ENCODE measurements around the gene NRDC. TPM values are rescaled to one million over a fixed set of nuclear protein-coding genes. Genes with fewer than 3 reads are reported as not detected.
"Not testable (repeated sequence)": the region's sequence is repeated elsewhere in the genome, so short reads cannot be mapped to it uniquely, and the experiment has no call there.

The NRDC gene
- polyA plus RNA-seq, 3 donors: 66.8 to 92.0 (median 74.3) TPM

DNA sequence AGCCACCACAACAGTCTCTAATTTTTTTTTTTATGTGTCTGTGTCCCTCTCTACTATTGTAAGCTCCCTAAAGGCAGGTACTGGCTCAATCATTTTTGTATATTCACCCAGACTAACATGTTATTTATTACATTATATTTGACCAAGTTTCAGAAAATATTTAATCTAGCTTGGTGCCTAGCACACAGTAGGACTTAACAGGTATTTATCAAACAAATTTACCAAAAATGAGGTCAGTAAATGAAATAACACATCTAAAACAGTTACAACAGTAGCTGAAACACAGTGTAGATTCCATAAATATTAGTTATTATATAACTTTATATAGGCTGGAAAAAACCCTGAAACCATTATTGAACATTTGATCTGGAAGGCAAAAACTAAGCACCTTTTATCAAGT is 2.7 kb downstream of the NRDC start:
- peaks cover 5 to 22% of the 10 kb centered on the region in 2 donors for H3K36me3 ChIP-seq (replicated peaks in 1 of 2; ENCODE audit: control insufficient read depth in 1 of 2, insufficient read depth in 2 of 2, low read length in 2 of 2)
- peaks cover 16 to 18% of the 10 kb centered on the region in 2 donors for H3K36me3 Mint-ChIP-seq
- DNase-seq: no peak
- peak overlapping the region in 1 of 2 donors; percentile 58 for H3K27ac ChIP-seq (ENCODE audit: low read depth in 1 of 2, low read length in 2 of 2)
- H3K27me3 Mint-ChIP-seq (ENCODE audit: low read depth in 3 of 3): peaks cover 0 to 6% (median 3%) of the 10 kb centered on the region in 3 donors
- peaks cover 76% of the 10 kb centered on the region for H3K79me2 ChIP-seq (ENCODE audit: insufficient read depth, low read length)
- peaks cover 33% of the 10 kb centered on the region for H3K4me1 Mint-ChIP-seq
- no peak overlapping the region for H3K4me3 ChIP-seq (replicated peaks in 1 of 3; ENCODE audit: low read depth in 2 of 3, low read length in 3 of 3)
- TF ChIP-seq CTCF (IDR thresholded peaks at IDR 0.05): no peak
- peak overlapping the region; percentile 20 for H3K4me2 ChIP-seq (replicated peaks; ENCODE audit: extremely low read depth, low read length, poor library complexity, severe bottlenecking)
- no peaks in the 10 kb centered on the region for H3K27me3 ChIP-seq (ENCODE audit: control insufficient read depth in 2 of 2, insufficient read depth in 2 of 2, low read length in 2 of 2)
- peak overlapping the region; percentile 11 for H3K9ac ChIP-seq (ENCODE audit: insufficient read depth, low read length, poor library complexity, severe bottlenecking)
- peak overlapping the region in 1 of 2 donors; percentile 67 for H3K4me3 Mint-ChIP-seq
- intact Hi-C loops (cut with micrococcal nuclease): loop anchor here (5.0 to 10.0 kb wide), 2 partner anchors 359 to 529 kb away; partner anchors contain the start of genes ORC1 (in 2 of the 2), PRPF38A (in 2 of the 2) and EPS15 (in 1 of the 2)
- H3K9me3 ChIP-seq (replicated peaks in 1 of 2; ENCODE audit: control insufficient read depth in 1 of 2, insufficient read depth in 1 of 2, low read length in 2 of 2): no peaks in the 10 kb centered on the region
- H2AFZ ChIP-seq (ENCODE audit: insufficient read depth, low read depth, low read length, poor library complexity, severe bottlenecking): no peak overlapping the region
- peaks cover 43% of the 10 kb centered on the region for H4K20me1 ChIP-seq (ENCODE audit: insufficient read depth, low read length)
- H3K27ac Mint-ChIP-seq: peak overlapping the region in 5 of 7 donors; percentile 35 to 86 (median 80)
- peaks cover 26 to 41% of the 10 kb centered on the region in 2 donors for H3K4me1 ChIP-seq (ENCODE audit: control insufficient read depth in 1 of 2, insufficient read depth in 2 of 2, low read length in 2 of 2)
- no peaks in the 10 kb centered on the region for H3K9me3 Mint-ChIP-seq

GRCh38 chr1:51875291-51875772 is 3.2 kb downstream of the NRDC start:
- H3K27ac Mint-ChIP-seq: peak overlapping the region; percentile 35 to 86 (median 80)
- DNase-seq: no peak
- Histone ChIP-seq H3K4me1 (ENCODE audit: control insufficient read depth in 1 of 2, insufficient read depth in 2 of 2, low read length in 2 of 2) (peaks cover 26 to 41% of the 10 kb centered on the region in 2 donors), H3K36me3 (replicated peaks in 1 of 2; ENCODE audit: control insufficient read depth in 1 of 2, insufficient read depth in 2 of 2, low read length in 2 of 2) (peaks cover 5 to 22% of the 10 kb centered on the region in 2 donors), H3K4me2 (replicated peaks; ENCODE audit: extremely low read depth, low read length, poor library complexity, severe bottlenecking) (peak overlapping the region; percentile 20), H3K4me3 (replicated peaks in 1 of 3; ENCODE audit: low read depth in 2 of 3, low read length in 3 of 3) (no peak overlapping the region), H3K9ac (ENCODE audit: insufficient read depth, low read length, poor library complexity, severe bottlenecking) (peak overlapping the region; percentile 11), H2AFZ (ENCODE audit: insufficient read depth, low read depth, low read length, poor library complexity, severe bottlenecking) (no peak overlapping the region), H4K20me1 (ENCODE audit: insufficient read depth, low read length) (peaks cover 48% of the 10 kb centered on the region), H3K9me3 (replicated peaks in 1 of 2; ENCODE audit: control insufficient read depth in 1 of 2, insufficient read depth in 1 of 2, low read length in 2 of 2) (no peaks in the 10 kb centered on the region), H3K27ac (ENCODE audit: low read depth in 1 of 2, low read length in 2 of 2) (peak overlapping the region in 1 of 2 donors; percentile 58), H3K79me2 (ENCODE audit: insufficient read depth, low read length) (peaks cover 81% of the 10 kb centered on the region), H3K27me3 (ENCODE audit: control insufficient read depth in 2 of 2, insufficient read depth in 2 of 2, low read length in 2 of 2) (no peaks in the 10 kb centered on the region)
- intact Hi-C loops (cut with micrococcal nuclease): loop anchor here (5.0 to 10.0 kb wide), 2 partner anchors 358 to 529 kb away; partner anchors contain the start of genes ORC1 (in 2 of the 2), PRPF38A (in 2 of the 2) and EPS15 (in 1 of the 2)
- peaks cover 16 to 18% of the 10 kb centered on the region in 2 donors for H3K36me3 Mint-ChIP-seq
- TF ChIP-seq CTCF (IDR thresholded peaks at IDR 0.05): no peak
- peaks cover 34% of the 10 kb centered on the region for H3K4me1 Mint-ChIP-seq
- H3K4me3 Mint-ChIP-seq: peak overlapping the region in 1 of 2 donors; percentile 67
- peaks cover 0 to 3% (median 1%) of the 10 kb centered on the region in 3 donors for H3K27me3 Mint-ChIP-seq (ENCODE audit: low read depth in 3 of 3)
- H3K9me3 Mint-ChIP-seq: no peaks in the 10 kb centered on the region
- 0% methylated on average over 1 of the region's 6 CpGs for WGBS (ENCODE audit: insufficient coverage)

- H3K27me3 Mint-ChIP-seq (ENCODE audit: low read depth in 3 of 3); H2AFZ ChIP-seq (ENCODE audit: insufficient read depth, low read depth, low read length, poor library complexity, severe bottlenecking); DNase-seq; H3K27ac Mint-ChIP-seq; H3K4me2 ChIP-seq (replicated peaks; ENCODE audit: extremely low read depth, low read length, poor library complexity, severe bottlenecking); H3K4me3 Mint-ChIP-seq; H3K9me3 ChIP-seq (replicated peaks in 1 of 2; ENCODE audit: control insufficient read depth in 1 of 2, insufficient read depth in 1 of 2, low read length in 2 of 2); H3K9me3 Mint-ChIP-seq; H3K27me3 ChIP-seq (ENCODE audit: control insufficient read depth in 2 of 2, insufficient read depth in 2 of 2, low read length in 2 of 2); H3K9ac ChIP-seq (ENCODE audit: insufficient read depth, low read length, poor library complexity, severe bottlenecking); H3K4me3 ChIP-seq (replicated peaks in 1 of 3; ENCODE audit: low read depth in 2 of 3, low read length in 3 of 3): not testable (repeated sequence)
- Histone ChIP-seq H3K27ac (ENCODE audit: low read depth in 1 of 2, low read length in 2 of 2) (peak overlapping the region in 1 of 2 donors; percentile 52), H3K36me3 (replicated peaks in 1 of 2; ENCODE audit: control insufficient read depth in 1 of 2, insufficient read depth in 2 of 2, low read length in 2 of 2) (peaks cover 5 to 26% of the 10 kb centered on the region in 2 donors), H3K4me1 (ENCODE audit: control insufficient read depth in 1 of 2, insufficient read depth in 2 of 2, low read length in 2 of 2) (peaks cover 23 to 34% of the 10 kb centered on the region in 2 donors), H4K20me1 (ENCODE audit: insufficient read depth, low read length) (peaks cover 69% of the 10 kb centered on the region), H3K79me2 (ENCODE audit: insufficient read depth, low read length) (peaks cover 98% of the 10 kb centered on the region)
- Mint-ChIP-seq H3K4me1 (peaks cover 34% of the 10 kb centered on the region), H3K36me3 (peaks cover 18 to 20% of the 10 kb centered on the region in 2 donors)
- intact Hi-C loops (cut with micrococcal nuclease): loop anchor here (10.0 kb wide), 1 partner anchor 532 kb away; the partner anchor contains the start of genes ORC1 (in 2 of the 2) and PRPF38A (in 2 of the 2)
- WGBS (ENCODE audit: insufficient coverage): no CpG with 5 or more reads among the region's 1 CpG
Measured at GRCh38 chr1:51873270-51873669, 5.3 kb downstream of the NRDC start.
